ENCODE data around the gene ENKD1.
"Not testable (repeated sequence)": the region's sequence is repeated elsewhere in the genome, so short reads cannot be mapped to it uniquely, and the experiment has no call there.

The ENKD1 gene, protein sequence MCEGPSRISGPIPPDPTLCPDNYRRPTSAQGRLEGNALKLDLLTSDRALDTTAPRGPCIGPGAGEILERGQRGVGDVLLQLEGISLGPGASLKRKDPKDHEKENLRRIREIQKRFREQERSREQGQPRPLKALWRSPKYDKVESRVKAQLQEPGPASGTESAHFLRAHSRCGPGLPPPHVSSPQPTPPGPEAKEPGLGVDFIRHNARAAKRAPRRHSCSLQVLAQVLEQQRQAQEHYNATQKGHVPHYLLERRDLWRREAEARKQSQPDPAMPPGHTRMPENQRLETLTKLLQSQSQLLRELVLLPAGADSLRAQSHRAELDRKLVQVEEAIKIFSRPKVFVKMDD

GRCh38 chr16:67666559-67667452, at the start of gene ENKD1, which contains the start of gene C16orf86:
Gene ENKD1, minus strand, starts transcription at chr16:67666750. Its CDS starts 308 bp downstream, at chr16:67666442.
Gene C16orf86, plus strand, starts transcription at chr16:67666814. Its CDS starts 157 bp downstream, at chr16:67666971.
- peak; percentile 70 for DNase-seq

DNA sequence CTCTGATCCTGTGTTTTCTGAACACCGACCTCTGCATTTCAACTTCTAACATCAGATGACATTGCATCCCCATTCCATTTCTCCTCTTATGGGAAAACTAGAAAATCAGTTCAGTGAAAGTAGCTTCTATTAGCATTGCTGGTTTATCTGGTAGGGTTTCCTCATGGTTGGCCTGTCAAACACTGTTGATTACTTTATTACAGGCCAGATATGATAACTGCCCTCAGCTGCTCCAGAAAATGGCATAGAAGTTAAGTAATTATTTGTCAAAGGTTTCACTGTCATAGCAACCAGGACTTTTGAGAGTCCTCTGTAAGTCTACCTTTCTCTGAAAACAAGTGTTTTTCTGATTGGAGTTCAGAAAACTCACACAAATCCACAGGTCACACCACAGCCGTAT, 49.5 kb upstream of the ENKD1 start:
- DNase-seq = no peak

DNA sequence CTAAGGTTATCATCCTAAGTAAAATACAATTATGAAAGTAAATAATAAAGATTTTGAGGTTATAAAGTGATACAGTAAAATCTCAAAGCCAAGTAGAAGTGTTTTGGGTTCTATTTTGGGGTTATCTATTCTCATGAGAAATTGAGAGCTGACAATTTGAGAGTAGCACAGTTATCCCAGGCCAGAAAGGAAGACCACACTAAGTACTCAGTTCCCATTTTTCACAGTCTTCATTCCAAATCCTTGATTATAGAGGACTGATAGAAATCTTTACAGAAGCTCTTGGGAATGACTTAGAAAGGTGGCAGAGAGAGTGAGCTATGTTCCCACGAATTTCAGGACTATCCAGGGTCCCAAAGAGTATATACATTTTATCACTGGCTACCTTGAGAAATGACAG, 48.0 kb upstream of the ENKD1 start:
- DNase-seq = no peak

DNA sequence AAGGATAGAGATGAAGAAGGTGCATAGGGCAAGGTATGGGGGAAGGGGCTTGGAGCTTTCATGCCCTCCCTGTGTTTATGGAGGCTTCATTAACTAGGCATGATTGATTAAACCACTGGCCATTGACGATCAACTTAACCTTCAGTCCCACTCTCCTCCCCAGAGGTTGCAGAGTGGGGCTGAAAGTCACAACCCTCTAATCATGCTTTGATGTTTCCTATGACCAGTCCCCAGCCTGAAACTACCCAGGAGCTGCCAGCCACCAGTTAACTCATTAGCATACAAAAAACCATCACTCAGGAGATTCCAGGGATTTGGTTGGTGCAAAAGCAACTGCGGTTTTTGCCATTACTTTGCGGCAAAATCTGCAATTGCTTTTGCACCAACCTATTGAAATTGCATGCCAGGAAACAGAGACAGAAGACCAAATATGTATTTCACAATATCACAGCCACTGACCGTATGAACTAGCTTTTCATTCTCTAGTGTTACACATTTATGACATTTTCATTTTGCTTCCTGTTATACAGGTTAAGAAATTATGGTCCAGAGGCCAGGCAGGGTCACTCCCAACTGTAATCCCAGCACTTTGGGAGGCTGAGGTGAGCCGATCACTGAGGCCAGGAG, 47.2 kb upstream of the ENKD1 start:
- DNase-seq = no peak

DNA sequence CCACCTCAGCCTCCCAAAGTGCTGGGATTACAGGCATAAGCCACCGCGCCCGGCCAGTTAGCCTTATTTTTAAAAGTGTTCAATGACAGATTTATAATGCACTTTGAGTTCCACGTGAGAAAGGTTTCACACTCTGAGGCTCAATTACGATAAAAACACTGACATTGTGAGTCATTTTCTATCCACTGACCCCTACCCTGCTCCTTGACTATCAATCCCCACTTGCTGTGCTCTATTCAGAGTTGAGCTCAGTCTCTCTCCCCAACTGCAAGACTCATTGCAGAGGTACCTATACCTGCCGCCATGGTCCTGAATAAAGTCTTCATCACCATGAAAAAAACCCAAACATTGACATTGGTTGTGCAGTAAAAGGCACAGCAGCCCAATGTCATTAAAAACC, 44.1 kb upstream of the ENKD1 start:
- no peak for DNase-seq

DNA sequence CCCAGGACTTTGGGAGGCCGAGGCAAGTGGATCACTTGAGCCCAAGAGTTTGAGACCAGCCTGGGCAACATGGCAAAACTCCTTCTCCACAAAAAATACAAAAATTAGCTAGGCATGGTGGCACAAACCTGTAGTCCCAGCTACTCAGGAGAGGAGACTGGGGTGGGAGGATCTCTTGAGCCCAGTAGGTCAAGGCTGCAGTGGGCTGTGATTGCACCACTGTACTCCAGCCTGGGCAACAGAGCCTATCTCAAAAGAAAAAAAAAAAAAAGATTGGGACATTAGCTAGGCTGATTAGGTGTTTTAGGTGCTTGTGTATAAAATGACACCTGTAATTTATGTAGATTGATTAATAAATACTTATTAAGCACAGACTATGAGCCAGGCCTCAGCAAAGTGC, 42.5 kb upstream of the ENKD1 start:
- DNase-seq = no peak

DNA sequence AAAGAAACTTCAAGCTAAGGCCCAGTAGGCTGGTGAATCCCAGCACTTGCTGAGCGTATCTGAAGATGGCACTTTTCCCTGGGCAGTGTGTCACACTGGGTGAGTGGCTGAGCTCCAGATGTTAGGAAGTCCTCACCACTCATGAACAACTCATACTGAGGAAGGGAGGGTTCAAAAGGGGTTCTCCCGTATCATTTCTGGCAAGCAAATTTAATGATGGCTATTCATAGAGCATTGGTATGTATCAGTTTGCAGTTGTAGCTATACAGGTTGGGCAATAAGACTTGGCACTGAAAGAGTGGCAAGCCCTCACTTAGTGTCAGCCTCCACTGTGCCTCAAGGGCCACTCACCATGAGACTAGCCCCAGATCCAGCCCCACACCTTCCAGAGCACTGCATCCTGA, 41.8 kb upstream of the ENKD1 start:
- DNase-seq = no peak

GRCh38 chr16:67707790-67708189, 41.2 kb upstream of the ENKD1 start:
- no peak for DNase-seq

DNA sequence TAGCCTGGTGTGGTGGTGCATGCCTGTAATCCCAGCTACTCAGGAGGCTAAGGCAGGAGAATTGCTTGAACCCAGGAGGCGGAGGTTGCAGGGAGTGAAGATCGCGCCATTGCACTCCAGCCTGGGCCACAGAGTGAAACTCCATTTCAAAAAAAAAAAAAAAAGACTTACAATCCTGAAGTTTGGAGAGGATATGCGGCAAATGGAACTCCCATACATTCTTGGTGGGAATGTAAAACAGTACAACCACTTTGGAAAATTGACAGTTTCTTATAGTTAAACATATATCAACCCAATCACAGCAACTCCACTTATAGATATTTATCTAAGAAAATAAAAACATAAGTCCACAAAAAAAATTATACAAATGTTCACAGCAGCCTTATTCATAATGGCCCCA, 40.7 kb upstream of the ENKD1 start:
- DNase-seq = no peak

GRCh38 chr16:67704110-67704509, 37.6 kb upstream of the ENKD1 start:
- no peak for DNase-seq

- DNase-seq = no peak
Observed at GRCh38 chr16:67703626-67704025, 37.1 kb upstream of the ENKD1 start.

GRCh38 chr16:67702130-67702529, 35.6 kb upstream of the ENKD1 start:
- no peak for DNase-seq

- DNase-seq = no peak
Observed at GRCh38 chr16:67701420-67701819, 34.9 kb upstream of the ENKD1 start.

DNA sequence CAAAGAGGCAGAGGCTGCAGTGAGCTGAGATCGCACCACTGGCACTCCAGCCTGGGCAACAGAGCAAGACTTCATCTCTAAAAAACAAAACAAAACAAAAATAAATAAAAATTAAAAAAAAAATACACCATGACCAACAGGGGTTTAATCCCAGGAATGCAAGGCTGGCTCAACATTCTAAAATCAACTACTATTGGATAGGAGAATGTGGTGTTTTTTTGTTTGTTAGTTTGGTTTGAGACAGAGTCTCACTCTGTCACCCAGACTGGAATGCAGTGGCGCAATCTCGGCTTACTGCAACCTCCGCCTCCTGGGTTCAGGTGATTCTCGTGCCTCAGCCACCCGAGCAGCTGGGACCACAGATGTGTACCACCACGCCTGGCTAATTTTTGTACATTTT, 32.7 kb upstream of the ENKD1 start:
- DNase-seq = no peak

GRCh38 chr16:67697422-67698185, 31.1 kb upstream of the ENKD1 start:
- no peak for DNase-seq

GRCh38 chr16:67694611-67695010, 28.1 kb upstream of the ENKD1 start:
- DNase-seq = no peak

- not testable (repeated sequence) for DNase-seq
Observed at GRCh38 chr16:67693517-67694285, 27.2 kb upstream of the ENKD1 start.

- no peak for DNase-seq
Observed at GRCh38 chr16:67685388-67686112, 19.0 kb upstream of the ENKD1 start.

DNA sequence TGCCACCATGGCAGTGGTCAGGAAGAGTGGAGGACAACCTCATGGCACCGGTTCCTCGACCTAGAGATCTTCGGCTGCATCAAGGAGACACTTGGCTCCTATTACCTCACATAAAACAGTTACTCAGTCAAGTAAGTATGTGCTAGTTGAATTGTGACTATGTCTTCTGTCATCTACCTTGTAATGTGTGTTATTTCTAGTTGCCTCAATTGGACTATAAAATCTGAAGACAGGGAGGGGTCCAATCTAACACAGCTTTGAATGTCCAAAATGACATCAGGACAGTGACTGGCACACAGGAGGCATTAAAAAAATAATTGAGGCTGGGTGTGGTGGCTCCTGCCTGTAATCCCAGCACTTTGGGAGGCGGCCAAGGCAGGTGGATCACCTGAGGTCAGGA, 17.2 kb upstream of the ENKD1 start:
- DNase-seq = no peak

DNA sequence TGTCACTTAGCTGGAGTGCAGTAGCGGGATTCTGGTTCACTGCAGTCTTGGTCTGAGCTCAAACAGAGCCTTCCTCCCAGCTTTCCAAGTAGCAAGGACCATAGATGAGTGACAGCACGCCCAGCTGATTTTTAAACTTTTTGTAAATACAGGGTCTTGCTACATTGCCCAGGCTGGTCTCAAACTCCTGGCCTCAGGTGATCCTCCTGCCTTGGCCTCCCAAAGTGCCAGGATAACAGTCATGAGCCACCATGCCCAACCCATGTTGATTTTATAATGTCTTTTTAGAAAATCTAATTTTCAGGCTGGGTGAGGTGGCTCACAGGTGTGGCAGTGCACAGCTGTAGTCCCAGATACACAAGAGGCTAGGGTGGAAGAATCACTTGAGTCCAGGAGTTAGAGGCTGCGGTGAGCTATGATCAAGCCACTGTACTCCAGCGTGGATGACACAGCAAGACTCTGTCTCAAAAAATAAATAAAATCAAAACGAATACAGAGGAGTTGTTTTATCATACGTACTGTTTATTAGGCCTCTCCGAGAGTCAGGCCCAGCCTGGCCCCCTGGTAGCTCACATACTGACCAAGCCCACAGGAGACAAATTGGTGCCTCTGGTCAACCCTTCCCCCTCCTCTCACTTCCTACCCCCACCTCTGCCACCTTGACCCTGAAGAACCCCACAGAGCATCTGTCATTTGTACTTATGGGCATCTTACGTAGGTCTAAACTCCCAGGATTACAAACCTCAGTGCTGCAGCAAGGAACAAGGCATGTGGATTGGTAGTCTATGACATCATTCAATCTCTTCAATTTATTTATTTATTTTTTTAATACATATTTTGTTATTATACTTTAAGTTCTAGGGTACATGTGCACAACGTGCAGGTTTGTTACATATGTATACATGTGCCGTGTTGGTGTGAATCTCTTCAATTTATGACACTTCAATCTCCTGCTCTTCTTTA, 13.7 kb upstream of the ENKD1 start:
- DNase-seq = no peak
